Hepatocyte (in vitro differentiated cells): Measurements from ENCODE around the gene XPO4. TPM values are rescaled to one million over a fixed set of nuclear protein-coding genes. Genes with fewer than 3 reads are reported as not detected.

ENCODE experiments used
- DNase-seq: peaks from one replicate; pipeline ENCODE4 v3.0.0-alpha.2; 2016; ENCODE audit warnings: low spot score
- H2AFZ ChIP-seq: fragments of 200-600 bp; sonication (generic); 2 replicates; pipeline ENCODE4 v1.6.0; 2016; ENCODE audit warnings: antibody characterized with exemption, mild to moderate bottlenecking
- H3K27ac ChIP-seq: fragments of 200-600 bp; sonication (generic); 2 replicates; pipeline ENCODE4 v1.5.1; 2016; ENCODE audit warnings: mild to moderate bottlenecking
- H3K27me3 ChIP-seq: fragments of 200-600 bp; sonication (generic); 2 replicates; pipeline ENCODE4 v1.6.1; 2016
- H3K36me3 ChIP-seq: fragments of 200-600 bp; sonication (generic); replicated peaks from 2 replicates; pipeline ENCODE4 v1.5.1; 2016; ENCODE audit warnings: low read depth; ENCODE audit not compliant: insufficient read depth
- H3K4me1 ChIP-seq: fragments of 200-600 bp; sonication (generic); 2 replicates; pipeline ENCODE4 v1.5.1; 2016; ENCODE audit warnings: mild to moderate bottlenecking, moderate library complexity; ENCODE audit not compliant: insufficient read depth
- H3K4me2 ChIP-seq: fragments of 200-600 bp; sonication (generic); 2 replicates; pipeline ENCODE4 v1.6.0; 2016
- H3K4me3 ChIP-seq: fragments of 200-600 bp; sonication (generic); 2 replicates; pipeline ENCODE4 v1.5.1; 2016; ENCODE audit warnings: mild to moderate bottlenecking
- H3K79me2 ChIP-seq: fragments of 200-600 bp; sonication (generic); 2 replicates; pipeline ENCODE4 v1.6.0; 2017; ENCODE audit warnings: mild to moderate bottlenecking
- H3K9me2 ChIP-seq: fragments of 200-600 bp; sonication (generic); replicated peaks from 2 replicates; pipeline ENCODE4 v1.6.0; 2017; ENCODE audit warnings: mild to moderate bottlenecking; ENCODE audit not compliant: insufficient read depth
- H3K9me3 ChIP-seq: fragments of 200-600 bp; sonication (generic); 2 replicates; pipeline ENCODE4 v1.5.1; 2016; ENCODE audit warnings: low read depth, mild to moderate bottlenecking
- H4K20me1 ChIP-seq: fragments of 200-600 bp; sonication (generic); 2 replicates; pipeline ENCODE4 v1.6.0; 2016; ENCODE audit warnings: mild to moderate bottlenecking; ENCODE audit not compliant: insufficient read depth, poor library complexity, severe bottlenecking
- CTCF ChIP-seq: fragments of 200-600 bp; sonication (generic); IDR thresholded peaks from 2 replicates; pipeline ENCODE4 v1.5.1; 2016; ENCODE audit warnings: antibody characterized with exemption, mild to moderate bottlenecking; ENCODE audit not compliant: poor library complexity
- EZH2 ChIP-seq: fragments of 200-600 bp; sonication (generic); IDR thresholded peaks from 2 replicates; pipeline ENCODE4 v1.6.1; 2016; ENCODE audit warnings: antibody characterized with exemption, mild to moderate bottlenecking, borderline replicate concordance
- EZH2phosphoT487 ChIP-seq: fragments of 200-600 bp; sonication (generic); IDR thresholded peaks from one replicate; pipeline ENCODE4 v1.6.1; 2018; ENCODE audit warnings: antibody characterized with exemption, mild to moderate bottlenecking, low read depth, moderate library complexity; ENCODE audit not compliant: unreplicated experiment, severe bottlenecking
- WGBS: methylation state at CpG from one replicate; pipeline ENCODE4 v1.1.6; 2016; ENCODE audit warnings: low lambda C conversion rate; ENCODE audit errors: missing lambda C conversion rate; 5-methylcytosine and 5-hydroxymethylcytosine counted together
- polyA plus RNA-seq: library from polyadenylated mRNA; unstranded; fragments of >200 nt; fragmentation: Nextera tagmentation; extraction: Ambion mirVana; gene quantifications from 2 replicates; pipeline ENCODE4 v1.2.1, GENCODE V29; 2016
- total RNA-seq: library from RNA; depleted of rRNA; stranded (reverse); fragments of >200 nt; gene quantifications from 2 replicates; pipeline ENCODE4 v1.2.3, GENCODE V29; 2014

Gene XPO4
- total and polyA plus RNA-seq, 2 experiments from 2014 or later, result 3.4 to 20.7 TPM

- DNase-seq, result no peak
- Histone ChIP-seq H3K27ac (no peak overlapping the region), H3K9me3 (no peaks in the 10 kb centered on the region), H3K27me3 (no peaks in the 10 kb centered on the region), H2AFZ (no peak overlapping the region), H3K36me3 (no peaks in the 10 kb centered on the region), H4K20me1 (no peaks in the 10 kb centered on the region), H3K4me3 (no peak overlapping the region), H3K9me2 (no peaks in the 10 kb centered on the region), H3K79me2 (no peaks in the 10 kb centered on the region), H3K4me1 (no peaks in the 10 kb centered on the region), H3K4me2 (no peak overlapping the region)
- 92% methylated on average over 1 of the region's 1 CpG for WGBS
- no peak for TF ChIP-seq EZH2phosphoT487
- no peak for TF ChIP-seq EZH2
- TF ChIP-seq CTCF, result no peak
Observed at GRCh38 chr13:20822406-20822805, 80.1 kb downstream of the XPO4 start.

- Histone ChIP-seq H3K9me3 (no peaks in the 10 kb centered on the region), H2AFZ (no peak overlapping the region), H3K4me1 (no peaks in the 10 kb centered on the region), H3K79me2 (no peaks in the 10 kb centered on the region), H3K4me2 (no peak overlapping the region), H4K20me1 (no peaks in the 10 kb centered on the region), H3K36me3 (no peaks in the 10 kb centered on the region), H3K4me3 (no peak overlapping the region), H3K9me2 (no peaks in the 10 kb centered on the region), H3K27me3 (no peaks in the 10 kb centered on the region), H3K27ac (no peak overlapping the region)
- no peak for TF ChIP-seq CTCF
- no peak for TF ChIP-seq EZH2
- no peak for TF ChIP-seq EZH2phosphoT487
- WGBS, result 100% methylated on average over 3 of the region's 3 CpGs
- no peak for DNase-seq
Observed at GRCh38 chr13:20819715-20820114, 82.8 kb downstream of the XPO4 start.

GRCh38 chr13:20815464-20815863, 87.1 kb downstream of the XPO4 start:
- Histone ChIP-seq H3K9me3 (no peaks in the 10 kb centered on the region), H3K27me3 (no peaks in the 10 kb centered on the region), H3K27ac (no peak overlapping the region), H3K4me3 (no peak overlapping the region), H4K20me1 (no peaks in the 10 kb centered on the region), H3K4me2 (no peak overlapping the region), H2AFZ (no peak overlapping the region), H3K79me2 (no peaks in the 10 kb centered on the region), H3K4me1 (peaks cover 5% of the 10 kb centered on the region), H3K9me2 (no peaks in the 10 kb centered on the region), H3K36me3 (no peaks in the 10 kb centered on the region)
- no peak for TF ChIP-seq CTCF
- TF ChIP-seq EZH2, result no peak
- no peak for TF ChIP-seq EZH2phosphoT487
- no peak for DNase-seq
- WGBS, result 77% methylated on average over 1 of the region's 1 CpG
